HCT116 (cell line): ENCODE results near the gene KRTAP12-2. TPM values are rescaled to one million over a fixed set of nuclear protein-coding genes. Genes with fewer than 3 reads are reported as not detected.

Source experiments
- ATAC-seq: fragments of 200-7000 bp; cut with Tn5 transposase; 2 replicates; pipeline ENCODE4 v1.9.1; 2020; ENCODE audit warnings: mild to moderate bottlenecking, moderate library complexity
- BruUV-seq: library from RNA; stranded (reverse); fragments of 400-500 nt; replicated peaks from 2 replicates; lab custom pipeline; 2021; lab: Mats Ljungman, UMichigan
- CTCF ChIA-PET: fragments of 300-600 bp; sonication (Branson Sonifier 250); formaldehyde crosslinking; loops from one replicate; lab custom pipeline; 2021; ENCODE audit warnings: antibody characterized with exemption; lab: Charles Lee
- POLR2A ChIA-PET: fragments of 300-600, 350-600 bp; sonication (Branson Sonifier 250); formaldehyde crosslinking; loops from one replicate; lab custom pipeline; 2021; ENCODE audit warnings: antibody characterized with exemption; lab: Charles Lee
- RAD21 ChIA-PET, 2 experiments: fragments of 300-600 bp; sonication (Branson Sonifier 250); formaldehyde crosslinking; loops; one replicate each; lab custom pipeline; 2023; ENCODE audit warnings: low total read pairs in 2 of 2; ENCODE audit not compliant: uncharacterized antibody in 2 of 2, unreplicated experiment in 2 of 2, low non-redundant PET in 1 of 2; lab: Charles Lee
- DNase-seq: peaks from one replicate; pipeline ENCODE4 v3.0.0-alpha.2; 2010; ENCODE audit warnings: low read depth, low spot score
- H2AFZ ChIP-seq: fragments of 200-600 bp; shearing (Covaris generic), sonication (generic); 2 replicates; pipeline ENCODE4 v1.6.1; 2017; ENCODE audit warnings: low read depth, mixed run types, mixed read lengths, antibody characterized with exemption, low read length; ENCODE audit not compliant: poor library complexity, severe bottlenecking
- H3K27ac ChIP-seq: 2 replicates; pipeline ENCODE4 v1.5.1; 2012; ENCODE audit warnings: low read depth, low read length
- H3K27me3 ChIP-seq: fragments of 200-600 bp; sonication (generic); 2 replicates; pipeline ENCODE4 v1.6.1; 2016; ENCODE audit warnings: mixed run types, low read length, mixed read lengths; ENCODE audit not compliant: insufficient read depth
- H3K36me3 ChIP-seq, 2 experiments: fragments of 200-500 bp in 1 of 2; fragments of 200-600 bp in 1 of 2; sonication (Bioruptor generic) in 1 of 2; sonication (generic) in 1 of 2; 2 replicates each; pipeline versions ENCODE4 v1.5.1 to v1.6.1; 2014 to 2016; ENCODE audit warnings: low read length in 2 of 2, inconsistent platforms in 1 of 2, mixed read lengths in 1 of 2, mixed run types in 1 of 2; ENCODE audit not compliant: insufficient read depth in 2 of 2, control insufficient read depth in 1 of 2
- H3K4me1 ChIP-seq, 2 experiments: fragments of 200-600 bp in 1 of 2; sonication (generic) in 1 of 2; 2 replicates each; pipeline versions ENCODE4 v1.5.1 to v1.6.1; 2012 to 2017; ENCODE audit warnings: low read length in 2 of 2, inconsistent platforms in 1 of 2, mild to moderate bottlenecking in 1 of 2, mixed read lengths in 1 of 2, mixed run types in 1 of 2, moderate library complexity in 1 of 2; ENCODE audit not compliant: insufficient read depth in 2 of 2, control insufficient read depth in 1 of 2
- H3K4me2 ChIP-seq: fragments of 200-600 bp; sonication (generic); 2 replicates; pipeline ENCODE4 v1.6.1; 2017; ENCODE audit warnings: mixed run types, low read length, mixed read lengths
- H3K4me3 ChIP-seq, 2 experiments: fragments of 200-600 bp in 1 of 2; sonication (generic) in 1 of 2; replicated peaks in 1 of 2; 2 replicates each; pipeline ENCODE4 v1.5.1; 2011 to 2016; ENCODE audit warnings: low read length in 2 of 2, control low read depth in 1 of 2, low read depth in 1 of 2, mild to moderate bottlenecking in 1 of 2, mixed read lengths in 1 of 2, mixed run types in 1 of 2
- H3K79me2 ChIP-seq: fragments of 200-600 bp; sonication (generic); 2 replicates; pipeline ENCODE4 v1.6.1; 2017; ENCODE audit warnings: mild to moderate bottlenecking, mixed run types, low read length, moderate library complexity, mixed read lengths; ENCODE audit not compliant: insufficient read depth
- H3K9ac ChIP-seq: fragments of 200-600 bp; sonication (generic); 2 replicates; pipeline ENCODE4 v1.6.1; 2016; ENCODE audit warnings: low read length, mixed read lengths
- H3K9me2 ChIP-seq: fragments of 200-600 bp; sonication (generic), shearing (Covaris generic); 2 replicates; pipeline ENCODE4 v1.6.1; 2017; ENCODE audit warnings: mixed run types, mild to moderate bottlenecking, moderate library complexity; ENCODE audit not compliant: insufficient read depth
- H3K9me3 ChIP-seq, 2 experiments: fragments of 200-500 bp in 1 of 2; fragments of 200-600 bp in 1 of 2; sonication (Bioruptor generic) in 1 of 2; sonication (generic) in 1 of 2; 2 replicates each; pipeline ENCODE4 v1.6.1; 2014 to 2017; ENCODE audit warnings: low read length in 2 of 2, mixed read lengths in 2 of 2, inconsistent platforms in 1 of 2, low read depth in 1 of 2, mild to moderate bottlenecking in 1 of 2, mixed run types in 1 of 2, moderate library complexity in 1 of 2; ENCODE audit not compliant: control insufficient read depth in 1 of 2, insufficient read depth in 1 of 2
- H4K20me1 ChIP-seq: fragments of 200-600 bp; sonication (generic), shearing (Covaris generic); 2 replicates; pipeline ENCODE4 v1.6.1; 2017; ENCODE audit warnings: mixed run types, mild to moderate bottlenecking, moderate library complexity; ENCODE audit not compliant: insufficient read depth
- ATF3 ChIP-seq: IDR thresholded peaks from 2 replicates; pipeline ENCODE4 v1.6.1; 2012
- CEBPB ChIP-seq: IDR thresholded peaks from 2 replicates; pipeline ENCODE4 v1.6.1; 2012; ENCODE audit warnings: low read depth
- CTCF ChIP-seq, 3 experiments: fragments of 200-600 bp in 1 of 3; sonication (generic) in 1 of 3; IDR thresholded peaks in 2 of 3; conservative IDR thresholded peaks in 1 of 3; 2 replicates each; pipeline ENCODE4 v1.5.1; 2012 to 2017; ENCODE audit warnings: low read depth in 2 of 3, low read length in 2 of 3, antibody characterized with exemption in 1 of 3, borderline replicate concordance in 1 of 3, control low read depth in 1 of 3, mild to moderate bottlenecking in 1 of 3, mixed read lengths in 1 of 3, mixed run types in 1 of 3, moderate library complexity in 1 of 3; ENCODE audit not compliant: insufficient read depth in 1 of 3
- ELF1 ChIP-seq: IDR thresholded peaks from 2 replicates; pipeline ENCODE4 v1.6.1; 2012; ENCODE audit warnings: low read depth, borderline replicate concordance
- EZH2 ChIP-seq: fragments of 200-600 bp; sonication (generic); IDR thresholded peaks from 2 replicates; pipeline ENCODE4 v1.6.1; 2017; ENCODE audit warnings: antibody characterized with exemption, mixed run types
- EZH2phosphoT487 ChIP-seq: fragments of 200-600 bp; IDR thresholded peaks from 2 replicates; pipeline ENCODE4 v1.6.1; 2018; ENCODE audit warnings: antibody characterized with exemption, borderline replicate concordance
- JUND ChIP-seq: IDR thresholded peaks from 2 replicates; pipeline ENCODE4 v1.6.1; 2012
- MAX ChIP-seq: IDR thresholded peaks from 2 replicates; pipeline ENCODE4 v1.6.1; 2012
- POLR2A ChIP-seq: IDR thresholded peaks from 2 replicates; pipeline ENCODE4 v1.7.0; 2011; ENCODE audit warnings: borderline replicate concordance; ENCODE audit not compliant: insufficient read depth, insufficient read length; ENCODE audit errors: extremely low read depth
- POLR2AphosphoS5 ChIP-seq: IDR thresholded peaks from 2 replicates; pipeline ENCODE4 v1.6.1; 2011; ENCODE audit warnings: mild to moderate bottlenecking, low read depth, low read length, moderate library complexity
- RAD21 ChIP-seq: IDR thresholded peaks from 2 replicates; pipeline ENCODE4 v1.6.1; 2012; ENCODE audit warnings: low read depth, mild to moderate bottlenecking
- REST ChIP-seq: IDR thresholded peaks from 2 replicates; pipeline ENCODE4 v1.6.1; 2012; ENCODE audit warnings: low read depth
- SP1 ChIP-seq: IDR thresholded peaks from 2 replicates; pipeline ENCODE4 v1.6.1; 2012; ENCODE audit warnings: low read depth
- TCF7L2 ChIP-seq: IDR thresholded peaks from 2 replicates; pipeline ENCODE4 v1.7.0; 2011; ENCODE audit warnings: borderline replicate concordance, inconsistent platforms; ENCODE audit not compliant: insufficient read depth, insufficient read length; ENCODE audit errors: extremely low read depth
- YY1 ChIP-seq: IDR thresholded peaks from 2 replicates; pipeline ENCODE4 v1.6.1; 2011; ENCODE audit warnings: low read length, low read depth, moderate library complexity, mild to moderate bottlenecking; ENCODE audit not compliant: insufficient replicate concordance; ENCODE audit errors: extremely low read depth
- ZBTB33 ChIP-seq: IDR thresholded peaks from 2 replicates; pipeline ENCODE4 v1.6.1; 2011; ENCODE audit warnings: mild to moderate bottlenecking, low read length, moderate library complexity; ENCODE audit not compliant: insufficient replicate concordance; ENCODE audit errors: extremely low read depth
- intact Hi-C: fragments of 100-400 bp; cut with micrococcal nuclease; formaldehyde crosslinking; loops from 2 replicates; pipeline ENCODE4 v1.10.0; 2022
- total RNA-seq: library from RNA; stranded (reverse); gene quantifications from one replicate; pipeline ENCODE4 v1.2.1, GENCODE V29; 2021; ENCODE audit not compliant: unreplicated experiment

KRTAP12-2 gene
- total RNA-seq, 1 experiment from 2014 or later: not detected

- Histone ChIP-seq H3K27ac (no peak overlapping the region), H3K4me3 (no peak overlapping the region), H4K20me1 (no peaks in the 10 kb centered on the region), H3K4me2 (no peak overlapping the region), H3K9me2 (no peaks in the 10 kb centered on the region), H3K79me2 (no peaks in the 10 kb centered on the region), H3K36me3 (no peaks in the 10 kb centered on the region), H3K9ac (no peak overlapping the region), H3K27me3 (no peaks in the 10 kb centered on the region), H2AFZ (no peak overlapping the region), H3K4me1 (no peaks in the 10 kb centered on the region), H3K9me3 (no peaks in the 10 kb centered on the region)
- no peak for TF ChIP-seq YY1
- TF ChIP-seq ATF3: no peak
- no peak for TF ChIP-seq MAX
- no peak for TF ChIP-seq RAD21
- TF ChIP-seq POLR2A: no peak
- no peak for TF ChIP-seq ZBTB33
- TF ChIP-seq CEBPB: no peak
- no peak for TF ChIP-seq ELF1
- no peak for TF ChIP-seq SP1
- no peak for TF ChIP-seq REST
- no peak for TF ChIP-seq EZH2phosphoT487
- no peak for TF ChIP-seq POLR2AphosphoS5
- TF ChIP-seq TCF7L2: no peak
- no peak for TF ChIP-seq CTCF (IDR thresholded peaks at IDR 0.05 in 2 of 3, conservative IDR thresholded peaks at IDR 0.05 in 1 of 3; ENCODE audit: borderline replicate concordance in 1 of 3, insufficient read depth in 1 of 3, low read depth in 2 of 3, low read length in 2 of 3)
- no peak for TF ChIP-seq EZH2
- TF ChIP-seq JUND: no peak
- ChIA-PET RAD21 (no interaction called here), CTCF (no interaction called here), POLR2A (no interaction called here)
- BruUV-seq: no TSS peak
- no peak for ATAC-seq
- intact Hi-C loops: no loop called here
- no peak for DNase-seq
Measured at GRCh38 chr21:44656868-44657267, 9.9 kb downstream of the KRTAP12-2 start.
